Body of pancreas (tissue), 4 donors: Measurements from ENCODE around the gene ZMYM2.

ENCODE experiments used
- CTCF ChIP-seq, 7 experiments: fragments of 450-650 bp in 4 of 7; fragments of 200-600 bp in 3 of 7; sonication (generic) in 3 of 7; IDR thresholded peaks; one replicate each; pipeline ENCODE4 v1.5.1; 2016 to 2019; ENCODE audit warnings: antibody characterized with exemption in 7 of 7
- POLR2A ChIP-seq, 3 donors: fragments of 450-650 bp; IDR thresholded peaks; one replicate each; pipeline ENCODE4 v1.6.1; 2016; ENCODE audit warnings: antibody characterized with exemption in 3 of 3, mild to moderate bottlenecking in 2 of 3

GRCh38 chr13:20109037-20109436 is 150.5 kb downstream of the ZMYM2 start:
- TF ChIP-seq CTCF (IDR thresholded peaks at IDR 0.05): no peak
- no peak for TF ChIP-seq POLR2A (IDR thresholded peaks at IDR 0.05)
